ENCODE data around the gene SLC16A8.

GRCh38 chr22:38070250-38070921, 13.6 kb downstream of the SLC16A8 start:
- no peak for TF ChIP-seq CTCF (IDR thresholded peaks at IDR 0.05)
- TF ChIP-seq POLR2AphosphoS5 (IDR thresholded peaks at IDR 0.05), result no peak
- no peak for TF ChIP-seq EP300 (IDR thresholded peaks at IDR 0.05)

All from esophagus muscularis mucosa (tissue), 4 donors.